Panc1 (cell line): ENCODE data around the gene OR10H1.
"Not testable (repeated sequence)": the region's sequence is repeated elsewhere in the genome, so short reads cannot be mapped to it uniquely, and the experiment has no call there.

ENCODE experiments used
- CTCF ChIP-seq: fragments of 450-650 bp; IDR thresholded peaks from 2 replicates; pipeline ENCODE4 v1.5.1; 2017; ENCODE audit warnings: mild to moderate bottlenecking
- POLR2AphosphoS5 ChIP-seq: IDR thresholded peaks from 2 replicates; pipeline ENCODE4 v1.6.1; 2012; ENCODE audit warnings: mild to moderate bottlenecking, low read depth, low read length, moderate library complexity
- REST ChIP-seq, 2 experiments: IDR thresholded peaks; 2 replicates each; pipeline ENCODE4 v1.6.1; 2011 to 2012; ENCODE audit warnings: low read depth in 2 of 2, control low read depth in 1 of 2, low read length in 1 of 2, mild to moderate bottlenecking in 1 of 2, moderate library complexity in 1 of 2; ENCODE audit not compliant: insufficient read depth in 1 of 2
- SIN3A ChIP-seq: IDR thresholded peaks from 2 replicates; pipeline ENCODE4 v1.6.1; 2012; ENCODE audit warnings: low read depth, mild to moderate bottlenecking, low read length, moderate library complexity, borderline replicate concordance; ENCODE audit not compliant: insufficient read depth
- TCF7L2 ChIP-seq: IDR thresholded peaks from 2 replicates; pipeline ENCODE4 v1.6.1; 2011; ENCODE audit warnings: mild to moderate bottlenecking, low read depth, low read length, inconsistent platforms

GRCh38 chr19:15828611-15829305 lies 13.3 kb upstream of the OR10H1 start:
- not testable (repeated sequence) for TF ChIP-seq CTCF; REST (IDR thresholded peaks at IDR 0.05; ENCODE audit: insufficient read depth in 1 of 2, low read depth in 2 of 2, low read length in 1 of 2); SIN3A; POLR2AphosphoS5; TCF7L2
